Measurements from ENCODE around the gene CXADR.

The CXADR gene

DNA sequence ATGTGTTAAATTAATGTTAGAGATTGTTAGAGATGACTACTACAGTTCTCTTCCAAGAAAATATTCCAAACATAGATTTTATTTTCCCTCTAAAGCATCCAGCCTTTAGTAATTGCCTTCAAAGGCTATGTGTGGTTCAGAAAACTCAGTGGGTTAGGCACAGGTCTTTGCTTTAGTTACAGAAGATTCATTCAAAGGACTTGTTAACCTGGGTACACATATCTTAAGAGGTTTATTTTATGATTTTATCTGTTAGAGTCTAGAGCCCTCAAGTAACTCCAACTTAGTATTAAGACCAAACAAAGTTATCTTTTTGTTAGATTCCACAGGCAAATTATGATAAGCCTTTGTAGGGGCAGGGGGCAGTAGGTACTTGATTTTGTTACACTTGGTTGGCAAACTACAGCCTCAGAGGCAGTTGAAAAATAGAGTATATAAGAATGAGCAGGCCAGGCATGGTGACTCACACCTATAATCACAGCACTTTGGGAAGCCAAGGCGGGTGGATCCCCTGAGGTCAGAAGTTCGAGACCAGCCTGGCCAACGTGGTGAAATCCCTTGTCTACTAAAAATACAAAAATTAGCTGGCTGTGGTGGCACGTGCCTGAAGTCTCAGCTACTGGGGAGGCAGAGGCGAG, 37.9 kb downstream of the CXADR start:
- Mint-ChIP-seq H3K27ac (no peak overlapping the region), H3K4me3 (no peak overlapping the region), H3K36me3 (peaks cover 4% of the 10 kb centered on the region), H3K4me1 (no peaks in the 10 kb centered on the region), H3K9me3 (no peaks in the 10 kb centered on the region), H3K27me3 (no peaks in the 10 kb centered on the region)

DNA sequence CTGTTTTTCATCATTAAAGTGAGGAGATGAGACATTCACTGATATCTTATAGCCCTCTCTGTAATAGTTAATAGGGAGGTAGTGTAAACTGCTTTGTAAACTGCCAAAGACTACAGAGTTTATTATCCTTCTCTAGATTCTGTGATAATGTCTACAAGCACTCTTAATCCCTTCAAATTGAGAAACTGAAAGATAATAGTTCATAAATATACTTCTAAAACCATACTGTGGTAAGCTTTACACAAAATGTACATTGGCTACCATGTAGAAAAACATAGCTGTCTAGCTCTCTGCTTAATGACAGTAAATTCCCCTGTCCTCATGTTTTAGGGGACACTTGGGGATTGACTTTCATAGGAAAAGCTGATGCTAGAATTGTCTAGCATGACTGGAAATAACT, 39.6 kb downstream of the CXADR start:
- H3K27me3 Mint-ChIP-seq = no peaks in the 10 kb centered on the region
- H3K4me3 Mint-ChIP-seq = no peak overlapping the region
- H3K4me1 Mint-ChIP-seq = no peaks in the 10 kb centered on the region
- H3K9me3 Mint-ChIP-seq = no peaks in the 10 kb centered on the region
- H3K36me3 Mint-ChIP-seq = peaks cover 4% of the 10 kb centered on the region
- H3K27ac Mint-ChIP-seq = no peak overlapping the region

DNA sequence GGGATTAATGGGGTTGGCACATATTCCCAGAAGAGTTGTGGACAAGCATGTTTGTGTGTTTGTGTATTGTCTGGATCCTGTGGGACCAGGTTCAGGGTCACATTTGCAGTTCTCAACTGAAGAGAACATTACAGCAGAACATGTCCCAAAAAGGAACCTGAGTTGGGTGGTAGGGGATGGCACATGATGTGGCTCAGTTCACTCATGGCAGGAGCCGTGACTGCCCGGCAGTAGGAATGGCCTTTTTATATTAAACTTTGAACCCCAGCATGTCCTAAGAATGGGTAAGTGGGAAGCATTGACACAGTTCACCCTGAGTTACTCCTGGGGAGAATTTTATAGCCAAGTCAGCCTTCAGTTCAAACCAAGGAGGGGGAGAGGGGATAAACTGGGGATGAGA, 41.3 kb downstream of the CXADR start:
- H3K9me3 Mint-ChIP-seq = no peaks in the 10 kb centered on the region
- H3K27ac Mint-ChIP-seq = no peak overlapping the region
- no peaks in the 10 kb centered on the region for H3K4me1 Mint-ChIP-seq
- no peaks in the 10 kb centered on the region for H3K36me3 Mint-ChIP-seq
- no peak overlapping the region for H3K4me3 Mint-ChIP-seq
- H3K27me3 Mint-ChIP-seq = no peaks in the 10 kb centered on the region

DNA sequence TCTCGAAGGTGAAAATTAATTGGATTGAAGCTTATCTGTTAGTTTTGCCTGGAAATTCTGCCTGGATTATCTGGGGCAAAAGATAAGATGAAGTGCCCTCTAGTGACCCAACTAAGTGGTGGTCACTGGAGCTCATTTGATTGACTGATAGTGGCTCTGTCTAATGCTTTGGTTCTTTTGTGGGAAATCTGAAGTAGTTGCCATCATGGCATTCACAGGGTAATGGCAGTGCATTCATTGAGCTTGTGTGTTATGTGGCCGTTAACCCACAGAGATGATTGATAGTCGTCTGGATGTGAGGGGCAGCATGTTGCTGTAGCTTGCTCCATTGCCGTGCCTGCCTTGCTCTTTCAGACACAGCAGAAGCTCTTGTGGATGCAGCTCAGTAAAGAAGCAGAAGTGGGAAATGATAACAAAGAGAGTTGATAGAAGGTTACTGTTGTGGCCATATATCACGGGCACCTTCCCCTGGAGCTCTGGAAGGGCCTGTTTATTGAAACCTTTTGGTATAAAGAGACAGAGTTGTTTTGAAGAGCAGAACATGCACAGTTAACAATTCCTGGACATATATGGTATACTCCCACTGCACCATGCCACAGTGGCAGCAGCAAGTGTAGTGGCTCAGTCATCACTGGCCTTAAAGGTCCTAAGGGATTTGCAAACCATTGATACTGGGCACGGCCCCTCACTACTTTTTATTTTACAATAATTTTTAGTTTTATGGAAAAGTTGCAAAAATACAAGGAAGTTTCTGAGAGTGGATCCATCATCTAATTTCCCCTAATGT, 42.0 kb downstream of the CXADR start:
- Mint-ChIP-seq H3K9me3 (no peaks in the 10 kb centered on the region), H3K36me3 (no peaks in the 10 kb centered on the region), H3K4me1 (no peaks in the 10 kb centered on the region), H3K27me3 (no peaks in the 10 kb centered on the region), H3K4me3 (no peak overlapping the region), H3K27ac (no peak overlapping the region)

DNA sequence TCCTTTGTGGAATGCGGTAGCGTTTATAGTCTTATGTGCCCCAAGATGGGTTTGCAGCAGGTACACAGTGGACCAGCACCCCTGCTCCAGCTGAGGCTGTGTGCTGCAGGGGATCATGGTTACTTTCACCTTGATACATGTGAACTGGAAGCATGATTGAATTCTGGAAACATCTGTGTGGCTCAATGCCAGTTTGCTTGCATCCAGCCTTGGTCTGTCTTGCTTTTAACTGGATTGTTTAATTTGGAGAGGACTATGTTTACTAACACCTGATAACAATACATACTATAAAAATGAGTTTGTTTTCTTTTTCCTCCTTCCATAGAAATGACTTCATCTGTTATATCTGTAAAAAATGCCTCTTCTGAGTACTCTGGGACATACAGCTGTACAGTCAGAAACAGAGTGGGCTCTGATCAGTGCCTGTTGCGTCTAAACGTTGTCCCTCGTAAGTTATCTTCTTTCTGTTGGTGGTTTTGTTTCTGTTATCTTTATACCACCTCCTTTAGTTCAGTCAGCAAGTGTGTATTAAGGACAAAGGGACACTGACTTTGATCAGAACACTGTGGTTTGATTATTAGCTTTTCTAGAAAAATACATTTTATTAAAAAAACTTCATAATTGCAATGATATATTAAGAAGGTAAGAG, 47.7 kb downstream of the CXADR start:
- no peaks in the 10 kb centered on the region for H3K4me1 Mint-ChIP-seq
- no peaks in the 10 kb centered on the region for H3K36me3 Mint-ChIP-seq
- H3K9me3 Mint-ChIP-seq = no peaks in the 10 kb centered on the region
- H3K4me3 Mint-ChIP-seq = no peak overlapping the region
- H3K27ac Mint-ChIP-seq = no peak overlapping the region
- no peaks in the 10 kb centered on the region for H3K27me3 Mint-ChIP-seq

DNA sequence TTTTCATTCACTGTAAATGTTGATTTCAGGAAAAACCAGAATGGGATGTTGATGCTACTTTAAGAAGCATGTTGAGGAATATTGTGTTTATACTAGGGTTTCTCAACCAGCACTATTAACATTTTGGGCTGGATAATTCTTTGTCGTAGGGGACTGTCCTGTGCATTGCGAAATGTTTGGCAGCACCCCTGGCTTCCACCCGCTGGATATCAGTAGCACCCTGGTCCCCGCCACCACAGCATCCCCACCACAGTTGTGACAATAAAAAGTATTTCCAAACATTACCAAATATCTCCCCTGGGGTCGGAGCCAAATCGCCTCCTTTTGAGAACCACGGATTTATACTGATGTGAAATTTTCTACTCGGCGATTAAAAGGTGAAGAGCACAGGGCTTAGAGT, 57.9 kb downstream of the CXADR start:
- Mint-ChIP-seq H3K27ac (no peak overlapping the region), H3K36me3 (no peaks in the 10 kb centered on the region), H3K4me1 (no peaks in the 10 kb centered on the region), H3K27me3 (peaks cover 4% of the 10 kb centered on the region), H3K4me3 (no peak overlapping the region), H3K9me3 (no peaks in the 10 kb centered on the region)

DNA sequence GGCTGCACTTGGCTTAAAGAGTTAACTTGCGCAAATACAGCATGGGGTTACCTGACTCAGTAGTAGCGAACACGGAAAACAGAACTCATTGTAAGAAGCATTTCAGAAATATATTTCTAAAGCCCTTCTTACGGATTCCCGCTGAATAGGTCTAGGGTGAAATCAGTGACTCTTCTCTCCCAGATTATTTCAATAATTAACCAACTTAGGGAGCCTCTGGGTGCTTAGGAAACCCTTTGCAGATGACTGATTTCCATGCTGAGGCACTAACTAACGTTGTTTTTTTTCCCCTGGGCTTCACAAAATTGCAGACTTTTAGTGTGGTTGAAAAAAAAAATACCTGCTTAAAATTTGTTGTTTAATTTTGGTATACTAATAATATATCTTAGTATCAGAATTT, 59.6 kb downstream of the CXADR start:
- Mint-ChIP-seq H3K9me3 (no peaks in the 10 kb centered on the region), H3K27ac (no peak overlapping the region), H3K27me3 (peaks cover 4% of the 10 kb centered on the region), H3K36me3 (no peaks in the 10 kb centered on the region), H3K4me3 (no peak overlapping the region), H3K4me1 (no peaks in the 10 kb centered on the region)

DNA sequence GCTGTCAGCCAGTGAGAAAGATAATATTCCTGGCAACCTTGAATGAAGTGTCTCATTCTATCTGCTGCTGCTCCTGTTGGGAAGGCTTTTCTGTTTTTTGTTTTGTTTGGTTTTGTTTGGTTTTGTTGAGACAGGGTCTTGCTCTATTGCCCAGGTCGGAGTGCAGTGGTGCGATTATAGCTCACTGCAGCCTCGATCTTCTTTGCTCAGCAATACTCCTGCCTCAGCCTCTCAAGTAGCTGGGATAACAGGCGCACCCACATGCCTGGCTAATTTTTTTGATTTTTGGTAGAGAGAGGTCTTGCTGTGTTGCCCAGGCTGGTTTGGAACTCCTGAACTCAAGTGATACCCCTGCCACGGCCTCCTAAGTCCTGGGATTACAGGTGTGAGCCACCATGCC, 62.2 kb downstream of the CXADR start:
- H3K27ac Mint-ChIP-seq = no peak overlapping the region
- H3K4me1 Mint-ChIP-seq = no peaks in the 10 kb centered on the region
- no peaks in the 10 kb centered on the region for H3K9me3 Mint-ChIP-seq
- H3K4me3 Mint-ChIP-seq = no peak overlapping the region
- H3K27me3 Mint-ChIP-seq = peaks cover 3% of the 10 kb centered on the region
- no peaks in the 10 kb centered on the region for H3K36me3 Mint-ChIP-seq

DNA sequence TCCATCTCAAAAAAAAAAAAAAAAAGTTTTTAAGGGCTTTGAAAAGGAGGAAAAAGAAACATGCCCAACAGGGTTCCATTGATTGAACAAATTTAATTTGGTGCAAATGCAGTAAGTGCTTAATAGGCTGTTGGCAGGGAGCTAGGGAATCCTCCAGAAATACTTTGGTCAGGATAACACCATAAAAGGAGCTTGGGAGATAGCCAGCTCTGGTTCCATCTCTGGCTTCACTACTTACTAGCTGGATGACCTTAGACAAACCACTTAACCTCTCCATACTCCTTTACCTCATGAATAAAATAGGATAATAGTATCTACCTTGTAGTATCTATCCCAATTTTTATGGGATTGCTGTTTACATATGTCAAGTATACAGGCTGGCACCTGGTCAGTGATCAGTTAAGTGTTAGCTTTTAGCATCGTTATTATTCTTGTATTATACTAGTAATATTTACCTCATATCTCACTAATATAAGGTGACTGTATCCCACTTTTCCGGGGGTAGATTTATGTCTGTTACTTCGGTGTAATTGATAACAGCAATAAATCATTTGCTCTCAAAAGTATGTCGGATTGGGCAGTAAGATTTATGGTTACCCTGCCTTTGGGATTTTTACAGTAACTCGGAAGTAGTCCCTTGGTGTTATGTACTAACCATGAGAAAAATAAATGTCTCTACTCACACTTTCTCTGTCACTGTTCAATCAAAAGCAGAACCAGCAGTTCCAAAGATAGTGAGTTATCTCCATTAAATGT, 63.4 kb downstream of the CXADR start:
- H3K36me3 Mint-ChIP-seq = no peaks in the 10 kb centered on the region
- no peak overlapping the region for H3K27ac Mint-ChIP-seq
- H3K27me3 Mint-ChIP-seq = peaks cover 2% of the 10 kb centered on the region
- no peaks in the 10 kb centered on the region for H3K9me3 Mint-ChIP-seq
- H3K4me1 Mint-ChIP-seq = no peaks in the 10 kb centered on the region
- no peak overlapping the region for H3K4me3 Mint-ChIP-seq

DNA sequence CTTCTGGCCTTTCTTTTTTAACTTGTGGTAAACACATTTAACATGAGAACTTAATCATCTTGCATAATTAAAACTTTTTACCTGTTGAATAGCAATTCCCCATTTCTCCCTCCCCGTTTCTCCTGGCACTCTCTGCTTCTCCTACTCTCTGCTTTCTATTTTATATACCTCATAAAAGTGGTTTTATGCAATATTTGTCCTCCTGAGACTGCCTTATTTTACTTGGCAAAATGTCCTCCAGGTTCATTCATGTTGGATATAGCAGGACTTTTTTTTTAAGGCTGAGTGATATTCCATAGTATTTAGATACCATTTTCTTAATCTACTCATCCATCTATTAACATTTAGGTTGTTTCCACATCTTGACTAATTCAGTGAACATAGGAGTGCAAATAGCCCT, 64.9 kb downstream of the CXADR start:
- Mint-ChIP-seq H3K27me3 (peaks cover 2% of the 10 kb centered on the region), H3K36me3 (no peaks in the 10 kb centered on the region), H3K9me3 (no peaks in the 10 kb centered on the region), H3K4me1 (no peaks in the 10 kb centered on the region), H3K27ac (no peak overlapping the region), H3K4me3 (no peak overlapping the region)

DNA sequence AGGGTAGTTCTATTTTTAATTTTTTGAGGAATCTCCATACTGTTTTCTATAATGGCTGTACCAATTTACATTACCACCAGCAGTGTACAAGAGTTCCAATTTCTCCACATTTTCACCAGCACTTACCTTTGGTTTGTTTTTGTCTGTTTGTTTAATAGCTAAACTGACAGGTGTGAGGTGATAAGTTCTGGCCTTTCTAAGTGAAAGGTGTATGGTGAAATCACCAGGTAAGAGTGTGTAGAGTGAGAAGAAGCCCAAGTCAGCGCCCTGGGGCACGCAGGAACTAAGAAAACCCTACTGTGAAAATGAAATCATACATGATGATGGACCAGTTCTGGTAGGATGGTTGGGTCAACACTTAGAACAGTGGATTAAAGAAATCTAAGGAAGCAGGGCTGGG, 65.3 kb downstream of the CXADR start:
- Mint-ChIP-seq H3K4me3 (no peak overlapping the region), H3K9me3 (no peaks in the 10 kb centered on the region), H3K27ac (no peak overlapping the region), H3K27me3 (no peaks in the 10 kb centered on the region), H3K4me1 (no peaks in the 10 kb centered on the region), H3K36me3 (no peaks in the 10 kb centered on the region)

DNA sequence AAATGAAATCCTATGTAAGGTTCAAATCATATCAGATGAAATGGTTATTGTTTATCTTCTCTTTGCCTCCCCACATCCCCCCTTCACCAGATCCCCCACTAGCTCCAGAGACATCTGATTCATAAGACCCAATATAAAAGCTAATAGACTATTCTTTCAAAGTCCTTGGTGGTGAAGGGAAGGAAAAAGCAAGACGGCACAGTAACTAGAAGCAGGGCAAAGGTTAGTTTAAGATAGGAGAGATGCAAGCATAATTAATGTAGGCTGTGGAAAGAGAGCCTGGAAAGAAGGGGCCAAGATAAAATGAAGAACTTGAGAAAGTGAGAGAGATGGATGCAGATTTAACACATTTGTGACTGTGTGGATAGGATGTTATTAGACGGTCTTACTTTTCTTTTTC, 66.0 kb downstream of the CXADR start:
- Mint-ChIP-seq H3K4me1 (no peaks in the 10 kb centered on the region), H3K4me3 (no peak overlapping the region), H3K9me3 (no peaks in the 10 kb centered on the region), H3K27me3 (no peaks in the 10 kb centered on the region), H3K27ac (no peak overlapping the region), H3K36me3 (no peaks in the 10 kb centered on the region)

DNA sequence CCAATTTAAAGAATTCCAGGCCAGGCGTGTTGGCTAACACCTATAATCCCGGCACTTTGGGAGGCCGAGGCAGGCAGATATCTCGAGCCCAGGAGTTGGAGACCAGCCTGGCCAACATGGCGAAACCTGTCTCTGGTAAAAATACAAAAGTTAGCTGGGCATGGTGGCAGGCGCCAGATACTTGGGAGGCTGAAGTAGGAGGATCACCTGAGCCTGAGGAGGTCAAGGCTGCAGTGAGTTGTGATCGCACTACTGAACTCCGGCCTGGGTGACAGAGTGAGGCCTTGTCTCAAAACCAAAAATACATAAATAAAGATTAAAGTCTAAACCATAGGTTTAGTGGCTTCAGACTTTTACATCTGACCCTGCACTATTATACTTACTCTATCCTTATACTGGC, 67.5 kb downstream of the CXADR start:
- no peaks in the 10 kb centered on the region for H3K9me3 Mint-ChIP-seq
- no peak overlapping the region for H3K4me3 Mint-ChIP-seq
- H3K27ac Mint-ChIP-seq = no peak overlapping the region
- no peaks in the 10 kb centered on the region for H3K36me3 Mint-ChIP-seq
- H3K27me3 Mint-ChIP-seq = no peaks in the 10 kb centered on the region
- no peaks in the 10 kb centered on the region for H3K4me1 Mint-ChIP-seq

DNA sequence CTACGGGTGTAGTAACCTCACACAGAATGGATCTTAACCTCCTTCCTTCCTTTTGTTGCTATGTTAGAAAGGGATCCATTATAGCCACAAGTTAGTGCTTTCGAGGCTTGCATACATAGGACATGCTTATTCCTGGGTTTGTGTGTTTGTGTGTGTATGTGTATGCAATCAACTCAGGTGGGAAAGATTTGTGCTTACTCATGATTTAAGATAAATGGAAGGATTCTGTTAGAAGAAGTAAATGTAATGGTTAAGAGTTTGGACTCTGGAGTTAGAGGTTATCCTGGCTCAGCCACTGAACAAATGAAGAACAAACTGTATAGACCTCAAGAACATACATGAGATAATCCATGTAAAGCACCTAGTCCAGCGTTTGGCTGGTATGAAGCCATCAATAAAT, 71.1 kb downstream of the CXADR start:
- Mint-ChIP-seq H3K4me3 (no peak overlapping the region), H3K36me3 (no peaks in the 10 kb centered on the region), H3K27me3 (no peaks in the 10 kb centered on the region), H3K9me3 (no peaks in the 10 kb centered on the region), H3K4me1 (no peaks in the 10 kb centered on the region), H3K27ac (no peak overlapping the region)

DNA sequence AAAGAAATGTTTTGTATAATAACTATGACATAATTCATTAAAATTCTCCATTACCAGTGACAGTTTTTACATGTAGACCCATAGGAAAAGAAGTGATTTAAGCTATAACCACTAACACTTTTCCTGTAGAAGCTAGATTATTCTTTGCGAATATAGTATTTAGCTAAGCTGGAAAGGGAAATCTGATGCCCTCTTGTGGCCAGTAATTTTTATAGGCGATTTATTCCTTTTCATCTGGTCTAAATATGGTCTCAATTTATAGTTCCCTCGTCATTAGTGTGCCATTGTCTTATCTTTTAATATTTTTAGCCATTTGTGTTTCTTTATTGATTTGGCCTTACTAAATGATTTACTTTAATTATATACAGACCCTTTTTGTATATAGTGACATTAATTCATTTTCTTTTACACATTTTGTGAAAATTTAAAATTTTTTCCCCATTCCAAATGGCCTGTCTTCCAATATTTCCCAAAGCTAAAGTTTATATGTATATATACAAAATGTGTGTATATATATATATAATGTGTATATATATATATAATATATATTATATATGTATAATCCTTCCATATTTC, 73.1 kb downstream of the CXADR start:
- Mint-ChIP-seq H3K36me3 (no peaks in the 10 kb centered on the region), H3K27me3 (no peaks in the 10 kb centered on the region), H3K27ac (no peak overlapping the region), H3K4me1 (no peaks in the 10 kb centered on the region), H3K9me3 (no peaks in the 10 kb centered on the region), H3K4me3 (no peak overlapping the region)

All from activated naive CD4-positive, alpha-beta T cell treated with anti-CD3 and anti-CD28 coated beads, Interleukin-2, amount 50 U/mL, for 24 hours (primary cell).